Measurements from ENCODE around the gene MAPKAP1. TPM values are rescaled to one million over a fixed set of nuclear protein-coding genes. Genes with fewer than 3 reads are reported as not detected.

The MAPKAP1 gene
- total RNA-seq, 1 donor from 2014 or later: 123 TPM

- H3K36me3 Mint-ChIP-seq (ENCODE audit: low read depth): no peaks in the 10 kb centered on the region
- peak overlapping the region; percentile 13 for H3K27ac Mint-ChIP-seq
- no peaks in the 10 kb centered on the region for H3K27me3 Mint-ChIP-seq
- DNase-seq: peak; percentile 73
- H3K4me1 Mint-ChIP-seq: peaks cover 13% of the 10 kb centered on the region
- H3K9me3 Mint-ChIP-seq: no peaks in the 10 kb centered on the region
- H3K4me3 Mint-ChIP-seq: peak overlapping the region; percentile 15
- intact Hi-C loops (cut with micrococcal nuclease): loop anchor here (1.0 kb wide), 1 partner anchor 7 kb away; no protein-coding TSS in a partner anchor
These were observed 193.2 kb downstream of the MAPKAP1 start for GRCh38 chr9:125513668-125514413.

GRCh38 chr9:125513303-125513667 is 193.7 kb downstream of the MAPKAP1 start:
- H3K27ac Mint-ChIP-seq: no peak overlapping the region
- no peaks in the 10 kb centered on the region for H3K27me3 Mint-ChIP-seq

GRCh38 chr9:125511789-125512660 is 195.0 kb downstream of the MAPKAP1 start:
- Mint-ChIP-seq H3K9me3 (no peaks in the 10 kb centered on the region), H3K4me1 (peaks cover 13% of the 10 kb centered on the region), H3K36me3 (ENCODE audit: low read depth) (no peaks in the 10 kb centered on the region), H3K27ac (no peak overlapping the region), H3K27me3 (no peaks in the 10 kb centered on the region), H3K4me3 (no peak overlapping the region)
- intact Hi-C loops (cut with micrococcal nuclease): no loop called here
- DNase-seq: no peak

More at GRCh38 chr9:125513303-125513667, 193.7 kb downstream of the MAPKAP1 start:
- H3K36me3 Mint-ChIP-seq (ENCODE audit: low read depth): no peaks in the 10 kb centered on the region
- peaks cover 13% of the 10 kb centered on the region for H3K4me1 Mint-ChIP-seq
- H3K4me3 Mint-ChIP-seq: no peak overlapping the region
- H3K9me3 Mint-ChIP-seq: no peaks in the 10 kb centered on the region
- intact Hi-C loops (cut with micrococcal nuclease): loop anchor here (1.0 kb wide), 1 partner anchor 8 kb away; no protein-coding TSS in a partner anchor
- no peak for DNase-seq

GRCh38 chr9:125510980-125511379 is 196.0 kb downstream of the MAPKAP1 start:
- no peaks in the 10 kb centered on the region for H3K27me3 Mint-ChIP-seq
- H3K27ac Mint-ChIP-seq: no peak overlapping the region
- H3K4me3 Mint-ChIP-seq: no peak overlapping the region
- DNase-seq: no peak
- intact Hi-C loops (cut with micrococcal nuclease): no loop called here
- H3K4me1 Mint-ChIP-seq: peaks cover 13% of the 10 kb centered on the region
- no peaks in the 10 kb centered on the region for H3K36me3 Mint-ChIP-seq (ENCODE audit: low read depth)
- H3K9me3 Mint-ChIP-seq: no peaks in the 10 kb centered on the region

GRCh38 chr9:125509476-125509875 is 197.5 kb downstream of the MAPKAP1 start:
- H3K36me3 Mint-ChIP-seq (ENCODE audit: low read depth): peaks cover 8% of the 10 kb centered on the region
- DNase-seq: no peak
- no peak overlapping the region for H3K4me3 Mint-ChIP-seq
- no peaks in the 10 kb centered on the region for H3K9me3 Mint-ChIP-seq
- intact Hi-C loops (cut with micrococcal nuclease): no loop called here
- no peak overlapping the region for H3K27ac Mint-ChIP-seq
- H3K27me3 Mint-ChIP-seq: no peaks in the 10 kb centered on the region
- H3K4me1 Mint-ChIP-seq: peaks cover 18% of the 10 kb centered on the region

- Mint-ChIP-seq H3K36me3 (ENCODE audit: low read depth) (peaks cover 8% of the 10 kb centered on the region), H3K4me3 (no peak overlapping the region), H3K27ac (no peak overlapping the region), H3K4me1 (peaks cover 6% of the 10 kb centered on the region), H3K27me3 (no peaks in the 10 kb centered on the region), H3K9me3 (no peaks in the 10 kb centered on the region)
- intact Hi-C loops (cut with micrococcal nuclease): no loop called here
- no peak for DNase-seq
These were observed 198.8 kb downstream of the MAPKAP1 start for GRCh38 chr9:125508249-125508648.

- H3K27ac Mint-ChIP-seq: no peak overlapping the region
- intact Hi-C loops (cut with micrococcal nuclease): no loop called here
- peaks cover 8% of the 10 kb centered on the region for H3K36me3 Mint-ChIP-seq (ENCODE audit: low read depth)
- no peak for DNase-seq
- no peak overlapping the region for H3K4me3 Mint-ChIP-seq
- no peaks in the 10 kb centered on the region for H3K9me3 Mint-ChIP-seq
- peaks cover 5% of the 10 kb centered on the region for H3K4me1 Mint-ChIP-seq
- H3K27me3 Mint-ChIP-seq: no peaks in the 10 kb centered on the region
These were observed 199.8 kb downstream of the MAPKAP1 start for GRCh38 chr9:125507226-125507625.

GRCh38 chr9:125505988-125506438 is 201.0 kb downstream of the MAPKAP1 start:
- DNase-seq: no peak
- Mint-ChIP-seq H3K9me3 (no peaks in the 10 kb centered on the region), H3K36me3 (ENCODE audit: low read depth) (peaks cover 8% of the 10 kb centered on the region), H3K4me3 (no peak overlapping the region), H3K27ac (no peak overlapping the region), H3K27me3 (no peaks in the 10 kb centered on the region), H3K4me1 (peaks cover 5% of the 10 kb centered on the region)
- intact Hi-C loops (cut with micrococcal nuclease): no loop called here

GRCh38 chr9:125504616-125505015 is 202.4 kb downstream of the MAPKAP1 start:
- intact Hi-C loops (cut with micrococcal nuclease): no loop called here
- peaks cover 5% of the 10 kb centered on the region for H3K4me1 Mint-ChIP-seq
- no peak for DNase-seq
- H3K27ac Mint-ChIP-seq: no peak overlapping the region
- no peaks in the 10 kb centered on the region for H3K9me3 Mint-ChIP-seq
- H3K4me3 Mint-ChIP-seq: no peak overlapping the region
- H3K27me3 Mint-ChIP-seq: no peaks in the 10 kb centered on the region
- H3K36me3 Mint-ChIP-seq (ENCODE audit: low read depth): peaks cover 8% of the 10 kb centered on the region

GRCh38 chr9:125497906-125498305 is 209.1 kb downstream of the MAPKAP1 start:
- intact Hi-C loops (cut with micrococcal nuclease): no loop called here
- Mint-ChIP-seq H3K4me3 (no peak overlapping the region), H3K27ac (no peak overlapping the region), H3K4me1 (no peaks in the 10 kb centered on the region), H3K9me3 (no peaks in the 10 kb centered on the region), H3K27me3 (no peaks in the 10 kb centered on the region), H3K36me3 (ENCODE audit: low read depth) (no peaks in the 10 kb centered on the region)
- DNase-seq: no peak

- intact Hi-C loops (cut with micrococcal nuclease): no loop called here
- Mint-ChIP-seq H3K4me1 (no peaks in the 10 kb centered on the region), H3K36me3 (ENCODE audit: low read depth) (no peaks in the 10 kb centered on the region), H3K9me3 (no peaks in the 10 kb centered on the region), H3K27me3 (no peaks in the 10 kb centered on the region), H3K4me3 (no peak overlapping the region), H3K27ac (no peak overlapping the region)
- DNase-seq: no peak
These were observed 209.5 kb downstream of the MAPKAP1 start for GRCh38 chr9:125497478-125497877.

GRCh38 chr9:125496313-125496834 is 210.6 kb downstream of the MAPKAP1 start:
- Mint-ChIP-seq H3K4me1 (no peaks in the 10 kb centered on the region), H3K36me3 (ENCODE audit: low read depth) (no peaks in the 10 kb centered on the region), H3K9me3 (no peaks in the 10 kb centered on the region), H3K27me3 (no peaks in the 10 kb centered on the region), H3K27ac (no peak overlapping the region), H3K4me3 (no peak overlapping the region)
- no peak for DNase-seq
- intact Hi-C loops (cut with micrococcal nuclease): no loop called here

GRCh38 chr9:125495172-125496119 is 211.6 kb downstream of the MAPKAP1 start:
- no peaks in the 10 kb centered on the region for H3K27me3 Mint-ChIP-seq
- intact Hi-C loops (cut with micrococcal nuclease): no loop called here
- H3K36me3 Mint-ChIP-seq (ENCODE audit: low read depth): no peaks in the 10 kb centered on the region
- no peaks in the 10 kb centered on the region for H3K9me3 Mint-ChIP-seq
- no peaks in the 10 kb centered on the region for H3K4me1 Mint-ChIP-seq
- DNase-seq: no peak
- no peak overlapping the region for H3K27ac Mint-ChIP-seq
- H3K4me3 Mint-ChIP-seq: no peak overlapping the region
